GM18498 (cell line): Measurements from ENCODE around the gene ANO4.
"Not testable (repeated sequence)": the region's sequence is repeated elsewhere in the genome, so short reads cannot be mapped to it uniquely, and the experiment has no call there.

Experiments used
- ATAC-seq: cut with Tn5 transposase; IDR thresholded peaks from one replicate; pipeline ENCODE4 v1.9.1; 2021; ENCODE audit warnings: mild to moderate bottlenecking, moderate library complexity; ENCODE audit not compliant: unreplicated experiment

ANO4 gene

GRCh38 chr12:100986595-100987547 lies 192.3 kb downstream of the ANO4 start:
- ATAC-seq: no peak

GRCh38 chr12:100987552-100988521 lies 193.3 kb downstream of the ANO4 start:
- peak; percentile 96 for ATAC-seq

GRCh38 chr12:100989509-100989908 lies 194.9 kb downstream of the ANO4 start:
- ATAC-seq: not testable (repeated sequence)

GRCh38 chr12:100991102-100991501 lies 196.5 kb downstream of the ANO4 start:
- no peak for ATAC-seq

- no peak for ATAC-seq
These were observed 197.6 kb downstream of the ANO4 start for GRCh38 chr12:100992194-100992593.

GRCh38 chr12:100993916-100994450 lies 199.4 kb downstream of the ANO4 start:
- ATAC-seq: no peak

GRCh38 chr12:100995201-100995600 lies 200.6 kb downstream of the ANO4 start:
- ATAC-seq: peak; percentile 63

GRCh38 chr12:100995771-100996170 lies 201.2 kb downstream of the ANO4 start:
- ATAC-seq: peak; percentile 86

GRCh38 chr12:101001669-101002068 lies 207.1 kb downstream of the ANO4 start:
- peak; percentile 61 for ATAC-seq

GRCh38 chr12:101002696-101003419 lies 208.3 kb downstream of the ANO4 start:
- no peak for ATAC-seq

GRCh38 chr12:101004898-101005297 lies 210.3 kb downstream of the ANO4 start:
- no peak for ATAC-seq

- ATAC-seq: no peak
These were observed 214.7 kb downstream of the ANO4 start for GRCh38 chr12:101009274-101009673.

- no peak for ATAC-seq
These were observed 216.3 kb downstream of the ANO4 start for GRCh38 chr12:101010896-101011295.

- ATAC-seq: no peak
These were observed 219.4 kb downstream of the ANO4 start for GRCh38 chr12:101013993-101014392.

GRCh38 chr12:101015044-101015443 lies 220.5 kb downstream of the ANO4 start:
- no peak for ATAC-seq

- ATAC-seq: no peak
These were observed 224.0 kb downstream of the ANO4 start for GRCh38 chr12:101018540-101018939.

- ATAC-seq: no peak
These were observed 224.6 kb downstream of the ANO4 start for GRCh38 chr12:101019201-101019600.

- no peak for ATAC-seq
These were observed 225.1 kb downstream of the ANO4 start for GRCh38 chr12:101019667-101020066.

GRCh38 chr12:101021442-101021841 lies 226.9 kb downstream of the ANO4 start:
- no peak for ATAC-seq

- no peak for ATAC-seq
These were observed 227.4 kb downstream of the ANO4 start for GRCh38 chr12:101021911-101022388.
